ENCODE results near the gene SCML1.

GRCh38 chrX:17736478-17736855, 826 bp upstream of the SCML1 start:
- TF ChIP-seq POLR2AphosphoS5 (IDR thresholded peaks at IDR 0.05) = no peak
- TF ChIP-seq CTCF (IDR thresholded peaks at IDR 0.05) = no peak
